GM12873 (cell line): ENCODE measurements around the gene TRAPPC11.

Experiments used
- TF ChIP-seq, protein P1 (sequence below): IDR thresholded peaks from 2 replicates; pipeline ENCODE4 v1.5.1; 2012; ENCODE audit warnings: low read depth, mild to moderate bottlenecking, moderate library complexity, low read length, control low read depth; ENCODE audit not compliant: insufficient read depth; ENCODE audit errors: missing control alignments

TRAPPC11 gene

GRCh38 chr4:183691006-183691405 lies 31.9 kb downstream of the TRAPPC11 start:
- TF ChIP-seq, protein P1, sequence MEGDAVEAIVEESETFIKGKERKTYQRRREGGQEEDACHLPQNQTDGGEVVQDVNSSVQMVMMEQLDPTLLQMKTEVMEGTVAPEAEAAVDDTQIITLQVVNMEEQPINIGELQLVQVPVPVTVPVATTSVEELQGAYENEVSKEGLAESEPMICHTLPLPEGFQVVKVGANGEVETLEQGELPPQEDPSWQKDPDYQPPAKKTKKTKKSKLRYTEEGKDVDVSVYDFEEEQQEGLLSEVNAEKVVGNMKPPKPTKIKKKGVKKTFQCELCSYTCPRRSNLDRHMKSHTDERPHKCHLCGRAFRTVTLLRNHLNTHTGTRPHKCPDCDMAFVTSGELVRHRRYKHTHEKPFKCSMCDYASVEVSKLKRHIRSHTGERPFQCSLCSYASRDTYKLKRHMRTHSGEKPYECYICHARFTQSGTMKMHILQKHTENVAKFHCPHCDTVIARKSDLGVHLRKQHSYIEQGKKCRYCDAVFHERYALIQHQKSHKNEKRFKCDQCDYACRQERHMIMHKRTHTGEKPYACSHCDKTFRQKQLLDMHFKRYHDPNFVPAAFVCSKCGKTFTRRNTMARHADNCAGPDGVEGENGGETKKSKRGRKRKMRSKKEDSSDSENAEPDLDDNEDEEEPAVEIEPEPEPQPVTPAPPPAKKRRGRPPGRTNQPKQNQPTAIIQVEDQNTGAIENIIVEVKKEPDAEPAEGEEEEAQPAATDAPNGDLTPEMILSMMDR = no peak

DNA sequence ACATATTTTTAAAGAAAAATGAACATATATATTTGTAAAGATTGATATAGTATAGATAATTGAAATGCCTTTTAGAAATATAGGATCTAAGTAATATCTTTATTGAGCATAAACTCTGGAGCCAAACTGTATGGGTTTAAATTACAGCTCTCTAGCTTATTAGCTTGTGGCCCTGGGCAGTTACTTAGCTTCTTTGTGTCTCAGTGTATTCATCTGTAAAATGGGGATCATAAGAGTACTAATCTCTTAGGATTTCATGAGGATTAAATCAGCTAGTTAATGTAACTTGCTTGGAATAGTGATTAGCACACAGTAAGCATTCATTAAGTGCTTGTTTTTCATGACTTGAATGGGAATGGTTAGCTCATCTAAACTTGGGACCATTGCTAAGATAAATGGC lies 32.8 kb downstream of the TRAPPC11 start:
- TF ChIP-seq, protein P1 = no peak

GRCh38 chr4:183698909-183699308 lies 39.8 kb downstream of the TRAPPC11 start:
- TF ChIP-seq, protein P1 = no peak

- TF ChIP-seq, protein P1 = no peak
Measured at GRCh38 chr4:183700407-183700806, 41.3 kb downstream of the TRAPPC11 start.

DNA sequence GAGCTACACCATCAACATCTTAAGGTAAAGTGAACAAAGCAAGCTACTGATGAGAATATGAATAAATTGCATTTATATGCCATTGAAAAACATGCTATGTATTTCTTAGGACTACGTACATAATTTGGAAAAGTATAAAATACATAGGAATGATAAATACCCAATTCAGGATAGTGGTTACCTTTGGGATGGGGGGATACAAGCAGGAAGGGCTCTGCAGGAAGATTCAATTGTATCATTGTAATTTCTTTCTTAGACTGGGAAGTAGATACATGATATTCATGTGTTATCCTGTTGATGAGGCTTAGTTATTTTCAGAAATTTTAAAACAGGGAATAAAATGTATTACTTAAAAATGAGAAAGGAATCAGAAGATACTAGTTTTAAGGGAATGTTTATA lies 43.4 kb downstream of the TRAPPC11 start:
- TF ChIP-seq, protein P1 = no peak

GRCh38 chr4:183714626-183715025 lies 55.5 kb downstream of the TRAPPC11 start:
- TF ChIP-seq, protein P1 = no peak

DNA sequence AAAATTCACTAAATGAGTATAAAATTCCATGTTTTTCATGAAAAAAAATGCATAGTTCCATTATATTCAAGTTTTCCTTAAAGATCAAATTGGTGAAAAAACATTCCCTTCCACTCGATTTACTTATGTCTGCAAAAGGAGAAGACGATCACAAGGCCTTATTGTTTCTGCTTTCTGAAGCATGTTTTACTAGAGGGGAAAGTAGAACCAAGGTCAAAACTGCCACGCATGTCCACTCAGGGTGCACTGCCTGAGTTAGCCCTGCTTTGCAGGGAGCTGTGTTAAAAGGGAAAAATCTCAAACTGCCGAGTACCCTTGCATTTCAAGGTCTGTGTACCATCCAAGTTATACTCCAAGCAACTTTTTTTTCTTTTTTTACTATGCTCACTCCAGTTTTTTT lies 57.2 kb downstream of the TRAPPC11 start:
- TF ChIP-seq, protein P1 = no peak

DNA sequence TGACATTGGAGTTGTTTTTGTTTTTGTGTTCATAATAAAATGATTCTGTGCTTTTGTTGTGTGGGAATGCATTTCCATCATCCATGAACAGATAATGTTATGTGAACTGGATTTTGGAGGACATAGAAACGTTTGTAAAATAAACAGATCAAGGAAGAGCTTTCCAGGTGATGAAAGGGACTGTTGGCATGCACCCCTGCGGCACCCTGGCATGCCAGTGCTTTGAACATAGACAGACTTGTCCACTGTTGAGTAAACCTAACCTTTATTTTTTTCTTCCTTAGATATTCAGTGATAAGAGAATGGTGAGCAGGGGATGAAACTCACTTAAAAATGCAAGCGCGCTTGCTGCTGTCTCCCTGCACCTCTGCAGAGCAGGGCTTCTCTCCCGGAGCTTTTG lies 59.8 kb downstream of the TRAPPC11 start:
- TF ChIP-seq, protein P1 = no peak
